GM23338 (cell line): ENCODE data around the gene VWA7. TPM values are rescaled to one million over a fixed set of nuclear protein-coding genes. Genes with fewer than 3 reads are reported as not detected.
"Not testable (repeated sequence)": the region's sequence is repeated elsewhere in the genome, so short reads cannot be mapped to it uniquely, and the experiment has no call there.

Source experiments
- ATAC-seq: fragments of 200-7000 bp; cut with Tn5 transposase; 3 replicates; pipeline ENCODE4 v1.9.1; 2020
- DNase-seq: peaks from one replicate; pipeline ENCODE4 v3.0.0-alpha.2; 2015; ENCODE audit warnings: low spot score
- H2AFZ ChIP-seq: fragments of 200-600 bp; sonication (generic); 2 replicates; pipeline ENCODE4 v1.8.0; 2016; ENCODE audit warnings: antibody characterized with exemption, mild to moderate bottlenecking, moderate library complexity
- H3F3A ChIP-seq: fragments of 200-600 bp; sonication (generic); replicated peaks from 2 replicates; pipeline ENCODE4 v1.8.0; 2017; ENCODE audit warnings: antibody characterized with exemption, mixed run types, low read depth
- H3K27ac ChIP-seq: fragments of 200-600 bp; sonication (generic); 2 replicates; pipeline ENCODE4 v1.6.1; 2016; ENCODE audit warnings: low read depth
- H3K27me3 ChIP-seq: fragments of 200-600 bp; sonication (generic); 2 replicates; pipeline ENCODE4 v1.8.0; 2016; ENCODE audit warnings: mild to moderate bottlenecking, mixed run types, moderate library complexity; ENCODE audit not compliant: insufficient read depth
- H3K36me3 ChIP-seq: fragments of 200-600 bp; sonication (generic); 2 replicates; pipeline ENCODE4 v1.8.0; 2016; ENCODE audit warnings: mild to moderate bottlenecking; ENCODE audit not compliant: insufficient read depth
- H3K4me1 ChIP-seq: fragments of 200-600 bp; sonication (generic); 2 replicates; pipeline ENCODE4 v1.8.0; 2016; ENCODE audit warnings: mild to moderate bottlenecking, moderate library complexity; ENCODE audit not compliant: insufficient read depth
- H3K4me2 ChIP-seq: fragments of 200-600 bp; sonication (generic); 2 replicates; pipeline ENCODE4 v1.7.1; 2017; ENCODE audit warnings: mixed run types
- H3K4me3 ChIP-seq: fragments of 200-600 bp; sonication (generic); 2 replicates; pipeline ENCODE4 v1.6.1; 2016; ENCODE audit warnings: mixed run types
- H3K79me2 ChIP-seq: fragments of 200-600 bp; sonication (generic); replicated peaks from 2 replicates; pipeline ENCODE4 v1.8.0; 2017; ENCODE audit warnings: mild to moderate bottlenecking; ENCODE audit not compliant: insufficient read depth
- H3K9me2 ChIP-seq: fragments of 200-600 bp; sonication (generic); 2 replicates; pipeline ENCODE4 v1.8.0; 2017; ENCODE audit not compliant: insufficient read depth
- H4K20me1 ChIP-seq: fragments of 200-600 bp; sonication (generic); replicated peaks from 2 replicates; pipeline ENCODE4 v1.8.0; 2017; ENCODE audit warnings: mild to moderate bottlenecking; ENCODE audit not compliant: insufficient read depth
- H3K27ac Mint-ChIP-seq: 2 replicates; pipeline ENCODE4 v1.8.0; 2020; ENCODE audit warnings: inconsistent platforms, mild to moderate bottlenecking, moderate library complexity, mixed read lengths
- H3K27me3 Mint-ChIP-seq: 3 replicates; pipeline ENCODE4 v1.8.0; 2022; ENCODE audit warnings: low read depth, mild to moderate bottlenecking, moderate library complexity, mixed read lengths, inconsistent platforms; ENCODE audit not compliant: insufficient read depth, poor library complexity
- H3K36me3 Mint-ChIP-seq: 3 replicates; pipeline ENCODE4 v1.8.0; 2021; ENCODE audit warnings: low read depth, mild to moderate bottlenecking, inconsistent platforms, moderate library complexity, mixed read lengths
- H3K4me1 Mint-ChIP-seq: 3 replicates; pipeline ENCODE4 v1.8.0; 2020; ENCODE audit warnings: mild to moderate bottlenecking, inconsistent platforms, mixed read lengths
- H3K4me3 Mint-ChIP-seq: 3 replicates; pipeline ENCODE4 v1.8.0; 2021; ENCODE audit warnings: moderate library complexity, mild to moderate bottlenecking, inconsistent platforms, mixed read lengths
- H3K9me3 Mint-ChIP-seq: 3 replicates; pipeline ENCODE4 v1.8.0; 2020; ENCODE audit warnings: moderate library complexity, mild to moderate bottlenecking, inconsistent platforms, mixed read lengths
- EZH2phosphoT487 ChIP-seq: fragments of 200-600 bp; sonication (generic); IDR thresholded peaks from one replicate; pipeline ENCODE4 v1.8.1; 2018; ENCODE audit warnings: antibody characterized with exemption; ENCODE audit not compliant: unreplicated experiment
- POLR2AphosphoS5 ChIP-seq: IDR thresholded peaks from 2 replicates; pipeline ENCODE4 v1.6.1; 2016; ENCODE audit warnings: antibody characterized with exemption, low read depth
- ZNF331 ChIP-seq: fragments of 250-450 bp; sonication (Bioruptor Pico); IDR thresholded peaks from 2 replicates; pipeline ENCODE4 v1.5.0; 2020; ENCODE audit warnings: low read depth, mild to moderate bottlenecking, moderate library complexity
- polyA plus RNA-seq: library from polyadenylated mRNA; unstranded; fragments of >200 nt; fragmentation: Nextera tagmentation; extraction: Ambion mirVana; gene quantifications from 2 replicates; pipeline ENCODE4 v1.2.1, GENCODE V29; 2016
- total RNA-seq: library from RNA; depleted of rRNA; stranded (reverse); fragments of >200 nt; shearing (Covaris generic); gene quantifications from 2 replicates; pipeline ENCODE4 v1.2.3, GENCODE V29; 2014
- TF ChIP-seq, protein P1 (sequence below), 2 experiments: fragments of 200-600 bp in 1 of 2; sonication (generic) in 1 of 2; conservative IDR thresholded peaks; 2 replicates each; pipeline versions ENCODE4 v1.5.1 to v1.6.1; 2016 to 2017; ENCODE audit warnings: antibody characterized with exemption in 2 of 2, low read depth in 2 of 2, mild to moderate bottlenecking in 2 of 2, moderate library complexity in 1 of 2
- TF ChIP-seq, protein P2 (sequence below): IDR thresholded peaks from one replicate; pipeline ENCODE4 v1.6.1; 2018; ENCODE audit warnings: antibody characterized with exemption; ENCODE audit not compliant: unreplicated experiment
- TF ChIP-seq, protein P3 (sequence below): IDR thresholded peaks from 2 replicates; pipeline ENCODE4 v1.6.1; 2016; ENCODE audit warnings: antibody characterized with exemption

VWA7 gene
- total and polyA plus RNA-seq, 2 experiments from 2014 or later: 0.07 to 0.36 TPM

DNA sequence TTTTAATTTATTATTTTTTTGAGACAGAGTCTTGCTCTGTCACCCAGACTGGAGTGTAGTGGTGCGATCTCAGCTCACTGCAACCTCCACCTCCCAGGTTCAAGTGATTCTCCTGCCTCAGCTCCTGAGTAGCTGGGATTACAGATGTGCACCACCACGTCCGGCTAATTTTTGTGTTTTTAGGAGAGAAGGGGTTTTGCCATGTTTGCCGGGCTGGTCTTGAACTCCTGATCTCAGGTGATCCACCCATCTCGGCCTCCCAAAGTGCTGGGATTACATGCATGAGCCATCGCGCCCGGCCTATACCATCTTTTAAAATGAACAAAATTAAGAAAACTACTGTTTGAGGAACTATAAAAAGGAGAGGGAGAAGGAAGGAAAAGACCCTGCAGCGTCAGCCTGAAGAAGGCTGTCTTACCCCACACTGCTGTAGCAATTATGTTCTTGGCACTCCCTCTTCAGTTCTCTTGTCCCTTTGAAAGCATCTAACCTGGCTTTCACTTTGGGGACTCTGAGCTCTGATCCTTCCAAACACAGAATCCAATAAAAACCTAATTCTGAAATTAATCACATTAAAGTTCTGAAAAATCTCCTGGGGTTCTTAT lies 46.6 kb upstream of the VWA7 start:
- Mint-ChIP-seq H3K27ac (peak overlapping the region; percentile 73), H3K4me1 (peaks cover 42% of the 10 kb centered on the region), H3K4me3 (peak overlapping the region; percentile 27; the same call in 1 of the 3 replicates), H3K27me3 (peaks cover 16% of the 10 kb centered on the region)
- not testable (repeated sequence) for H3K4me3 ChIP-seq, H3K9me3 Mint-ChIP-seq, ATAC-seq, H4K20me1 ChIP-seq, H3K36me3 ChIP-seq, H3K27ac ChIP-seq, H3K27me3 ChIP-seq, H3K36me3 Mint-ChIP-seq, DNase-seq, H3K9me2 ChIP-seq, H3K79me2 ChIP-seq, H2AFZ ChIP-seq
- TF ChIP-seq, protein P1, sequence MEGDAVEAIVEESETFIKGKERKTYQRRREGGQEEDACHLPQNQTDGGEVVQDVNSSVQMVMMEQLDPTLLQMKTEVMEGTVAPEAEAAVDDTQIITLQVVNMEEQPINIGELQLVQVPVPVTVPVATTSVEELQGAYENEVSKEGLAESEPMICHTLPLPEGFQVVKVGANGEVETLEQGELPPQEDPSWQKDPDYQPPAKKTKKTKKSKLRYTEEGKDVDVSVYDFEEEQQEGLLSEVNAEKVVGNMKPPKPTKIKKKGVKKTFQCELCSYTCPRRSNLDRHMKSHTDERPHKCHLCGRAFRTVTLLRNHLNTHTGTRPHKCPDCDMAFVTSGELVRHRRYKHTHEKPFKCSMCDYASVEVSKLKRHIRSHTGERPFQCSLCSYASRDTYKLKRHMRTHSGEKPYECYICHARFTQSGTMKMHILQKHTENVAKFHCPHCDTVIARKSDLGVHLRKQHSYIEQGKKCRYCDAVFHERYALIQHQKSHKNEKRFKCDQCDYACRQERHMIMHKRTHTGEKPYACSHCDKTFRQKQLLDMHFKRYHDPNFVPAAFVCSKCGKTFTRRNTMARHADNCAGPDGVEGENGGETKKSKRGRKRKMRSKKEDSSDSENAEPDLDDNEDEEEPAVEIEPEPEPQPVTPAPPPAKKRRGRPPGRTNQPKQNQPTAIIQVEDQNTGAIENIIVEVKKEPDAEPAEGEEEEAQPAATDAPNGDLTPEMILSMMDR (conservative IDR thresholded peaks at IDR 0.05; ENCODE audit: low read depth in 2 of 2): 0 out of 4 replicates have a peak, but pooled peaks of 1 of the 2 experiments have one; percentile 2
- Histone ChIP-seq H3K4me1 (peaks cover 54% of the 10 kb centered on the region), H3K4me2 (peak overlapping the region; percentile 88; the same call in 1 of the 2 replicates), H3F3A (peaks cover 21% of the 10 kb centered on the region)

DNA sequence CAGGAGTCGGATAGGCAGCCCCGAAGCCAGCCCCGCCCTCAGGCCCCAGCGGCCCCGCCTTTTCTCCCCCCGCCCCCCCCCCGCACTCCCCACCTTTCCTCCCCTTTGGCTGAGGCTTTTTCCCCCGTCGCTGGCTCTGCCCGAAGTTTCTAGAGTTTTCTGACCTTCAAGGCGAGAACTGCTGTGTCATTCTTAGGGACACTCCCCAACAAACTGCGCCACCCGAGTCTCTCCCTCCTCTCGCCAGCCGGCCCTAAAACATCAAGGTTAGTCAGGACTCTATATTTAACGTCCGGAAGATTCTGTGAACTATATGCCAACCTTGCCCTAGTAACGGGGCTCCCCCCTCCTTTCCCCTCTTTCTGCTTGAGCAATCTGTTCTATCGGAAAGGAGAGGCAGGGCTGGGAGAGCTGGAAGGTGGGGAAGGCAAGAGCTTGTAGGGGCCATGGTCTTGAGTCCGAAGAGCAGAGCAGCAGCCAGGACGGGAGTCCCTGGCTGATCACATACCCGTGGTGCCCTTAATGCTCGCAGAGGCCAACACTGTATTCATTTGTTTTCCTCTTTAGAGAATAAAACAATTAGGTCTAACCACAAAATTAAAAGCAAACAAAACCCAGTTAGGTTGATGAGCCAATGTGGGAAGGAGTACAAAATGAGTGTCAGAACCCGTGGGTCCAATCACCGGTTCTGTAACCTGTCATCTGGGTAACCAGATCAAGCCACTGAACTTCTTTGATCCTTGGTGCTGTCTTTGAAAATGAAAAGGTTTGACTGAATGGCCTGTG lies 45.1 kb upstream of the VWA7 start:
- peak overlapping the region; percentile 89 for H3K27ac ChIP-seq
- H3K27me3 ChIP-seq: no peaks in the 10 kb centered on the region
- H4K20me1 ChIP-seq: peaks cover 9% of the 10 kb centered on the region; the same call in 1 of the 2 replicates
- no peaks in the 10 kb centered on the region for H3K36me3 ChIP-seq
- H3K79me2 ChIP-seq: peaks cover 19% of the 10 kb centered on the region
- Mint-ChIP-seq H3K36me3 (peaks cover 5% of the 10 kb centered on the region; the same call in 1 of the 3 replicates), H3K27ac (peak overlapping the region; percentile 98), H3K4me1 (peaks cover 54% of the 10 kb centered on the region), H3K27me3 (peaks cover 21% of the 10 kb centered on the region), H3K4me3 (peak overlapping the region; percentile 84), H3K9me3 (peaks cover 6% of the 10 kb centered on the region; the same call in 1 of the 3 replicates)
- no peaks in the 10 kb centered on the region for H3K9me2 ChIP-seq
- H3K4me2 ChIP-seq: peak overlapping the region; percentile 88
- ATAC-seq: peak; percentile 16
- peak overlapping the region; percentile 70 for H3K4me3 ChIP-seq
- DNase-seq: peak; percentile 82
- peaks cover 65% of the 10 kb centered on the region for H3K4me1 ChIP-seq
- H2AFZ ChIP-seq: peak overlapping the region; percentile 92; the same call in 1 of the 2 replicates
- H3F3A ChIP-seq: peaks cover 21% of the 10 kb centered on the region
- TF ChIP-seq POLR2AphosphoS5 (peak; percentile 54), ZNF331 (CRISPR knock-in tag) (no peak)

DNA sequence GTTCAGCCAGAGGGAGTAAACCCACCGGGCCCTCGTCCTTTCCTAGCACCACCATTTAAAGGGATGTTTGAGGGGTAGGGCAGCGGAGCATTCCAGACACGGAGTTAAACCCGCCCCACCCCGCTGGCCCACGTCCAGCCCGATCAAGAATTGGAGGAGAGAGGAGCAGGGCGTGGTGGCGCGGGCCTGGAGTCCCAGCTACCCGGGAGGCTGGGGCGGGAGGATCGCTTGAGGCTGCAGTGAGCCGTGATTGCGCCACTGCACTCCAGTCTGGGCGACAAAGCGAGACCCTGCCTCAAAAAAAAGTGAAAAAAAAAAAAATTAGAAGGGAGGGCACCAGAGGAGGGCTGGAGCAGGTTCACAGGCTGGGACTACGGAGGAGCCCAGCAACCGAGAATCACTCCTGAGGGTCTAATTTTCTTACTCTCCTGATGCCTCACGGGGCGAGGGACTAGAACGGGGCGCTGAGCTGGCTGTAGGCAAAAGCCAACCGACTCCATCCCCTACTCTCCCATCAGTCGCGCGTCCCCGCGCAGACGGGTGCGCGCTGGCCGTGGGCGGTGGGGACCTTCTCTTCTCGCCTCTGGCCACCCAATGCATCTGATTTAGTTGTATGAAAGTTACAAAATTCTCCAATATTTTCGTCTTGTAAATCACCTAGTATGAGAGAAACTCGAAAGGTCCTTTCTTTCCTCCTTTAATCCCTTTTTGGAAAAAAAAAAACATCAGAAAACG lies 44.3 kb upstream of the VWA7 start:
- ATAC-seq: peak; percentile 78
- peaks cover 49% of the 10 kb centered on the region for H3K4me1 Mint-ChIP-seq
- H2AFZ ChIP-seq: peak overlapping the region; percentile 92; the same call in 1 of the 2 replicates
- TF ChIP-seq POLR2AphosphoS5 (peak; percentile 61; the same call in 1 of the 2 replicates), ZNF331 (CRISPR knock-in tag) (no peak), EZH2phosphoT487 (no peak)
- TF ChIP-seq, protein P2, sequence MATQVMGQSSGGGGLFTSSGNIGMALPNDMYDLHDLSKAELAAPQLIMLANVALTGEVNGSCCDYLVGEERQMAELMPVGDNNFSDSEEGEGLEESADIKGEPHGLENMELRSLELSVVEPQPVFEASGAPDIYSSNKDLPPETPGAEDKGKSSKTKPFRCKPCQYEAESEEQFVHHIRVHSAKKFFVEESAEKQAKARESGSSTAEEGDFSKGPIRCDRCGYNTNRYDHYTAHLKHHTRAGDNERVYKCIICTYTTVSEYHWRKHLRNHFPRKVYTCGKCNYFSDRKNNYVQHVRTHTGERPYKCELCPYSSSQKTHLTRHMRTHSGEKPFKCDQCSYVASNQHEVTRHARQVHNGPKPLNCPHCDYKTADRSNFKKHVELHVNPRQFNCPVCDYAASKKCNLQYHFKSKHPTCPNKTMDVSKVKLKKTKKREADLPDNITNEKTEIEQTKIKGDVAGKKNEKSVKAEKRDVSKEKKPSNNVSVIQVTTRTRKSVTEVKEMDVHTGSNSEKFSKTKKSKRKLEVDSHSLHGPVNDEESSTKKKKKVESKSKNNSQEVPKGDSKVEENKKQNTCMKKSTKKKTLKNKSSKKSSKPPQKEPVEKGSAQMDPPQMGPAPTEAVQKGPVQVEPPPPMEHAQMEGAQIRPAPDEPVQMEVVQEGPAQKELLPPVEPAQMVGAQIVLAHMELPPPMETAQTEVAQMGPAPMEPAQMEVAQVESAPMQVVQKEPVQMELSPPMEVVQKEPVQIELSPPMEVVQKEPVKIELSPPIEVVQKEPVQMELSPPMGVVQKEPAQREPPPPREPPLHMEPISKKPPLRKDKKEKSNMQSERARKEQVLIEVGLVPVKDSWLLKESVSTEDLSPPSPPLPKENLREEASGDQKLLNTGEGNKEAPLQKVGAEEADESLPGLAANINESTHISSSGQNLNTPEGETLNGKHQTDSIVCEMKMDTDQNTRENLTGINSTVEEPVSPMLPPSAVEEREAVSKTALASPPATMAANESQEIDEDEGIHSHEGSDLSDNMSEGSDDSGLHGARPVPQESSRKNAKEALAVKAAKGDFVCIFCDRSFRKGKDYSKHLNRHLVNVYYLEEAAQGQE: no peak
- TF ChIP-seq, protein P3, sequence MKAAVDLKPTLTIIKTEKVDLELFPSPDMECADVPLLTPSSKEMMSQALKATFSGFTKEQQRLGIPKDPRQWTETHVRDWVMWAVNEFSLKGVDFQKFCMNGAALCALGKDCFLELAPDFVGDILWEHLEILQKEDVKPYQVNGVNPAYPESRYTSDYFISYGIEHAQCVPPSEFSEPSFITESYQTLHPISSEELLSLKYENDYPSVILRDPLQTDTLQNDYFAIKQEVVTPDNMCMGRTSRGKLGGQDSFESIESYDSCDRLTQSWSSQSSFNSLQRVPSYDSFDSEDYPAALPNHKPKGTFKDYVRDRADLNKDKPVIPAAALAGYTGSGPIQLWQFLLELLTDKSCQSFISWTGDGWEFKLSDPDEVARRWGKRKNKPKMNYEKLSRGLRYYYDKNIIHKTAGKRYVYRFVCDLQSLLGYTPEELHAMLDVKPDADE: no peak

More for the DNA sequence above, 44.3 kb upstream of the VWA7 start:
- Mint-ChIP-seq H3K9me3 (peaks cover 6% of the 10 kb centered on the region; the same call in 1 of the 3 replicates), H3K4me3 (peak overlapping the region; percentile 84), H3K27me3 (peaks cover 21% of the 10 kb centered on the region), H3K36me3 (peaks cover 5% of the 10 kb centered on the region; the same call in 1 of the 3 replicates), H3K27ac (peak overlapping the region; percentile 98)
- peak overlapping the region; percentile 88 for H3K27ac ChIP-seq
- peak overlapping the region; percentile 88 for H3K4me2 ChIP-seq
- no peaks in the 10 kb centered on the region for H3K9me2 ChIP-seq
- H3F3A ChIP-seq: peaks cover 20% of the 10 kb centered on the region
- DNase-seq: peak; percentile 68
- peaks cover 9% of the 10 kb centered on the region; the same call in 1 of the 2 replicates for H4K20me1 ChIP-seq
- H3K36me3 ChIP-seq: no peaks in the 10 kb centered on the region
- peak overlapping the region; percentile 70 for H3K4me3 ChIP-seq
- no peaks in the 10 kb centered on the region for H3K27me3 ChIP-seq
- H3K4me1 ChIP-seq: peaks cover 63% of the 10 kb centered on the region
- H3K79me2 ChIP-seq: peaks cover 19% of the 10 kb centered on the region
